DMS114 treated with DMSO at 0.1 percent for 48 hours (cell line): Measurements from ENCODE around the gene COL5A1.

Source experiments
- DNase-seq: peaks from one replicate; lab custom pipeline; 2025; ENCODE audit not compliant: unreplicated experiment; lab: John Stamatoyannopoulos, UW

The COL5A1 gene

GRCh38 chr9:134759913-134760312 is 118.3 kb downstream of the COL5A1 start:
- DNase-seq, result no peak

DNA sequence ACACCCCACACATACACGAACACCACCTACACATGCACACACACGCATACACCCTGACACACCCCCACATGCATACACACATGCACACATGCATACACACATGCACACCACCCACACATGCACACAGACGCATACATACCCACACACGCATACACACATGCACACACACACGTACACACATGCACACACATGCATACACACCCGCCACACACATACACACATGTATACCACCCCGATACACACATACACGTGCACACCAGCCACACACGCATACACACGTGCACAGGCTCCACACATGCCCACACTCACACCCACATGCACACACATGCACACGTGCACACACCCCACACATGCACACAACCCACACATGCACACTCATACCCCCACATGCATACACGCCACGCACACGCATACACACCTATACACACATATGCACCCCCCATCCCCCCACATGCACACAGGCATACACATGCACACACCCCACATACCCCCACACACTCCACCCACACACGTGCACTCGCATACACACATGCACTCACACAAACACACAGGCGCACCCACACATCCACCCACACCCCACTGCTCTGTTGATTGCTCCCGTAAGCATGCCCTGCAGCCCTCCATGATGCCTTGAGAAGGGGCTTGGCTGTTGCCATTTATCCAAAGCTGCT is 119.3 kb downstream of the COL5A1 start:
- no peak for DNase-seq

GRCh38 chr9:134764473-134765269 is 123.1 kb downstream of the COL5A1 start:
- DNase-seq, result no peak

DNA sequence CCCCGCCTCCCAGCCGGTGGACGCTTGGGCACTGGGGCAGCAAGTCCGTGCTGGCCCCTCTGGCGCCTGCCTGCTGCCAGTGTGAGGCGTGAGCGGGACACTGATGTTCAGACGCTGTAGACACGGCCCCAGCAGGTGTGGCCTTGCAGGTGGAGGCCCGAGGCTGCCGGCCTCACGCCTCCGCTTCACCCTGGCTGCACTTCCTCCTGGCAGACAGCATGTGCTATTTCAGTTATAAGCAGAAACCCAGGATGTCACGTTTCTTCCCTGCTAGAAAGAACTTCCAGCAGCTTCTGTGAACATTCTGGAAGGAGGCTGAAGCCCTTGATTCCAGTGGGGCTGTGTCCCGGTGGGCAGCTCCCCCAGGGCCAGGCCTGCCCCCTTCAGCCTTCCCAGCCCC is 124.2 kb downstream of the COL5A1 start:
- no peak for DNase-seq

DNA sequence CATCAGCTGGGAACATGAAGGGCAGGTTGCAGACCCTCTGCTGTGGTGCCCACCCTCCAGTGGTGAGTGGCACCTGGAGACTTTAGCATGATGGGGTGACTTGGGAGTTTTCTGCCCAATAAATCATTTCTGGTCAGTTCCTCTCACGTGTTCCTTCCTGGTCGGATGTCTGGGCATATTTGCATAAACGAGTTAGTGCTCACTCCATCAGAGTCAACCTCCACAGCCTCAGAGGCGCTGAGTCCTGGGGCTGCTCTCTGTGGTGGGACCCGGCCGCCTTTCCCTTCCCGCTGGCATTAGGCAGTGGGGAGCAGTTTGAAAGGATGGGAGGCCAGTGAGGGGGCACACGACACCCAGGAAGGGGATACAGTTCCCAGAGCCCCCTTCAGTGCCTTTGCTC is 125.0 kb downstream of the COL5A1 start:
- no peak for DNase-seq

- no peak for DNase-seq
These were observed 126.7 kb downstream of the COL5A1 start for GRCh38 chr9:134768332-134768708.

DNA sequence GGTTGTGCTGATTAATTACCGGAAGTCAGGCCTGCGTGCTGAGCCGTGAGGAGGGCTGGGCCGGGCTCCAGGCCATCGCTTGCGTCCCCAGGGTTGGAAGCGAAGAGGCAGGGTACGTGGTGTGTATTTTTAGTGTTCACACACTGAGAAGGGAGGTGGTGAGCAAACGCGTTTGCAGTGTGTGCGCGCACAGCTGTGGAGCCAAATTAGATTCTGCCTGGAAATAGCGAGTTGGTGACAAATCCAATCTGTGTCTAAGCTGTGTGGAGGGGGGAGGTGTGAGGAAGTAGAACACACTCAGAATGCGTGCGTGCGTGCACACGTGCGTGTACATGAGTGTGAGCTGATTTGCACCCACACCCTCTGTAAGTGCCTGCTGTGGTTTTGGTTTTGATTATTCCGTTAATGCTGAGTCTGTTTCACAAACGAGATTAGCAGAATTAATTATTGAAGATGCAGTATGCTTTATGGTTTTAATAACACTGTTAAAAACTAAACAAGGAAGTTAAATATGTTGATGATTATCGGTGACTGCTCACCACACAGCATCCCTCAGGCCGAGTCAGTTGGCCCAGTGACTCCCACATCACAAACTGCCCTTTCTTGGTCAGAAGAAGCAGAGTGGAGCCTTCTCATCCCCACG is 127.2 kb downstream of the COL5A1 start:
- DNase-seq, result no peak

- DNase-seq, result no peak
These were observed 129.7 kb downstream of the COL5A1 start for GRCh38 chr9:134770972-134771971.

DNA sequence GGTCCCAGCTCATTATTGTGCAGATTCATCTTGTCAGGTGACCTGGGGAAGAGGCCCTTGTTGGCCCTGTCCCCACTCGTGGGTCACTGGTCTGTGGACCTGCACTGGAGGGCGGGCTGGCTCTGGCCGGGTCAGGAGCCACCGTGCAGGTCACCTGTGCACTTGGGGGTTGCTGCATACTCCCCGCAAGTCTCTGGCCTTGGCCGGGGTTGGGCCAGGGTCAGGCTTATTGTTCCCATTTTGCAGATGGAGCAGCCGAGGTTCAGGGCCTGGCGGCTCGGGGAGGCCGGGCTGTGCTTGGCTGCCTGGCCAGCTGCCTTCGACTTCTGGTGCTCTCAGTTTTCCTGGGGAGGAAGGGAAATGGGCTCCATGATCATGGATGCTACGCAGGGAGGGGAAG is 130.7 kb downstream of the COL5A1 start:
- DNase-seq, result no peak

DNA sequence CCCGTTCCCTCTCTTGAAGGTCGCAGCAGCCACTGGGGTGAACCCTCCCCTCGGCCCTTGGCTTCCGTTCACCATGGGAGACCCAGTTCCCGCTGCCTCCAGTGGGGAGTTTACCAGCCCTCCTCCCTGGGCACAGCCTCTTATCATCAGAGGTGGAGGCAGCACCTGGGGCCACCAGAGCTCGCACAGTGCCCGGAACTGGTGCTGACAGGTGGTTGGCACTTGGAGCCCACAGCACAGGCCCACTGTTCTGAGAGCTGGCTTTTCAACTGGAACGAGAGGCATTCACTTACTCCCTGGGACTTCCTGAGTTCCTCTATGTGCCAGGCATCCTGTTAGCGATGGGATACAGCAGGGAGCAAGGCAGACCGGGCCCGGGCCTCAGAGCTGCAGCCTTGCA is 132.2 kb downstream of the COL5A1 start:
- DNase-seq, result no peak

GRCh38 chr9:134774410-134774809 is 132.8 kb downstream of the COL5A1 start:
- no peak for DNase-seq

DNA sequence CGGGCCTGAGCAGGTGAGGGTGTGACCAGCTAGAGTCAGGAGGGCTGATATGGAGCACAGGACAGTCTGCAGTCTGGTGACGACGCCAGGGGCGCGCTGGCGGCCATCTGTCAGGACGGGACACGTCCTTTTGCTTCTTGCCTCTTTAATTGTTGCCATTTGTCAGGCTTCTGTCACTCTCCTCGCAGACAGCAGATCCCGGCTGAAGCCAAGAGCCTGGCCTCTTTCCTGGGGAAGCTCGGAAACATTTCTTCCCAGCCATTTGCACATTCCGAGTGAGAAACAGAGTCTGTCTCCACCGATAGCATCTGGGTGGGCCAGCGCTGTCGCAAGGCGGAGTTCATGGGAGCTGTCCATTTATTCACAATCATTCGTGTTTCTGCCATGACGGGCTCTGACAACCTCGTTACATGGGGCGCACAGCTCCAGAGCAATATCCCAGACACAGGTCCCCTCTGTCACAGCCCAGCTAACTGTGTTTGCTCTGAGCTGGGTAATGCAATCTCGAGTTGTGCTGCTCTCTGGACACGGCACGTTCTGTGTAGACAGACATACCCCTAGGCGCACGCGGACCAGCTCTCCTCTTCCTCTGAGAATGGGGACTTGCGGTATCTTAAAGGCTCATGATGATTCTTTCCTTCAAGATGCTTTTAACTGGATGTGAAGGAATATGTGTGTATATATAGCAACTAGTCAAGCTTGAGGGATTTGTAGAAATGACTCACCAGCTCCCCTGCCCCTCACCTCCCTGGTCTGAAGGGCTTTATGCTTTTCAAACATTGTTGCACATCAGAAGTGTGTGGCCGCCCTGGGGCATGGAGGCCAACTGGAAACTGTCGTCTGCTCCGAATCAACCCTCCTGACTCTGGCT is 133.7 kb downstream of the COL5A1 start:
- DNase-seq, result no peak

DNA sequence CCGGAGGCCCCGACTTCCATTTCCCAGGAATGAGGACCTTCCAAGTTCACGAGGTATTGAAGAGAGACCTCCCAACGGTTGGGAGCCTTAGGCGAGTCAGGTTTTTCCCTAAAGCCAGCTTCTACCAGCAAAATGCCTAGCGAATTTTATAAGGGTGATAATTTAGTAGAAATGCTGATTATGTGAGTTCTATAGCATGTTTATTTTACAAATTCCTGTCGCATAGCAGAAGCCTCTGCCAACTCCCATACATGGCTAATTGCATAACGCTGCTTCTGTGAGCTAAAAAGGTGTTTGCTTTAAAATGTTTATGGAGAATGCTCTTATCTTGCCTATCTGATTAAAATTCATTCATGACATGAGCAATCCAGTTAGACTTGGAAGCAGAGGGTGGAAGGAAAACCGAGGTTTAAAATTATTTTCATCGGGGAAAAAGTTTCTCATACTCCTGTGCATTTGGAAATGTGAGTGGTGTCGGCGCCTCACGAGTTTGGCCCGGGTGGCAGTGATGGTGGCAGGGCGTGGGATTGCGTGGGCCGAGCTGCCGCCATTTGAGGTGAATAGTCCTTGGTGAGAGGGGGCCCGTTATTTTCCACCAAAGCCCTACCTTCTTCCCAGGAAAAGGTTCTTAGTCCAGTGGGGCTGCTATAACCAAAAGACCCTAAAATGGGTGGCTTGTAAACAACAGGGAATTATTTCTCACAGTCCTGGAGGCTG is 134.6 kb downstream of the COL5A1 start:
- DNase-seq, result no peak

GRCh38 chr9:134777153-134777552 is 135.6 kb downstream of the COL5A1 start:
- no peak for DNase-seq

GRCh38 chr9:134778156-134778555 is 136.6 kb downstream of the COL5A1 start:
- no peak for DNase-seq

GRCh38 chr9:134778841-134779411 is 137.3 kb downstream of the COL5A1 start:
- peak; percentile 28 for DNase-seq

DNA sequence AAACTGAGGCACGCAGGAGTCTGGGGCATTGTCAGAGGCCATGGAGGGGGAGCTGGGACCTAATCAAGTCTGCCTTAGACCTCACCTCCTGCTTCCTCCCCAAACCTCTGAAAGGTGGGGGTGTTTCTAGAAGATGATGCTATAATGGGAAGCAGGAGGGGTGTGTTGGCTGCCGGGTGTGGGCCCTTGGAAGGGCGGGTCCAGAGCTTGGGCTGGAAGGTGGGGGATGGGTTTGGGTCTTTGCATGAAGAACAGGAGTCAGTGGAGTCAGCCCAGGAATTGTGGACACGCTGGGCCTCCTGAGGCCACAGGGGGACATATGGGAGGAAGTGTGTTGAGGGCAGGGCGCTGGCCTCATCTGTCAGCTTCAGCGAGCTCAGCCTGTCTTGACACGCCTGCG is 138.0 kb downstream of the COL5A1 start:
- DNase-seq, result no peak

DNA sequence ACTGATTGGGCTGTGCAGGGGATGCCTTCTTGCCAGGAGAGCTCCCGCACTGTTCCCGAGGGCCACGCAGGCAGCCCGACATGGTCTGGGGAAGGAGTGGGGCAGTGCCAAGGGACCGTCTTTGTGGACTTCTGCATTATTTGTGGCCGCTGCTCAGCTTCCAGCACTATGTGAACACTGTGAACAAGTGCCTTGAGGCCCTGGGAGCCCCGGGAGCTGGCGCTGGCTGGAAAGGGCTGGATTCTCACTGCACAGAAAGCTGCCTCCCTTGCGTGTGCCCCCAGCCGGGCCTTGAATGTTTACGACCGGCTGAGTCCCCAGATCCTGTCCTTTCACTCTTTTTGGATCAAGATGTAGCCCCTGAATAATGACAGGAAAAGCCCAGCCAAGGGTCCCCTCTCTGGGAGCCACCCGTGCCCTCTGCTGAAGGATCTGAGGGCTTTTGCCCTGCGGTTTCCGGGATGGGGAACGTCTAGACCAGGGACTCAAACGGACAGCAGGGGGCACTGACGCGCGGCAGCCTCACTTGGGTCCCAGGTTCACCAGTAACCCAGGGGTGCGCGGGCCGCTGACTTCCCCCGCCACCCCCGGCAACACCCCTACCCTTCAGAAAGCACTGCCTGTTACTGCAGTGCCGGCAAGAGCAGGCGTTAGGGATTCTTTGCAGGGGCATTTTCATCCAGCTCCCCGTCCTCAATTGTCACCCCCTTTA is 140.1 kb downstream of the COL5A1 start:
- no peak for DNase-seq
